Fibroblast of skin of left quadriceps (primary cell): ENCODE measurements around the gene HOXB1.
"Not testable (repeated sequence)": the region's sequence is repeated elsewhere in the genome, so short reads cannot be mapped to it uniquely, and the experiment has no call there.

Source experiments
- DNase-seq, 2 experiments: peaks; one replicate each; pipeline ENCODE4 v3.0.0-alpha.2; 2013; ENCODE audit warnings: low read depth in 2 of 2

HOXB1 gene

DNA sequence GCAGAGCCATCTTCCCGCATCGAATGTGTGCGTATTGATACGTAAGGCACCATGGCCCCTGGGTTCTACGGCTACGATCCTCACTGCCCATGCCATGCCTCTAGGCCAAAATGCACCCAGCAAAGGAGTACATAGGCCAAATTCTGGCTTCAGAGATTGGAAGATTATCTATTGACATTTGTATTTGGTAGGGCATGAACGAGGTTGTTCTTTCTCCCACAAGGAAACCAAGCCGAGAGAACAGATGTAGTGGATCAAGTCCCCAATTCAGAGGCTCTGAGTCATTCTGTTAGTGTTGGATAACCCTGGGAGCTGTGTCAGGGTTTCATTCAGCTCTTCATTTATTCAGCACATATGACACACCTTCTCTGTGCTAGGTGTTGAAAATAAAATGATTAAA lies 36.5 kb downstream of the HOXB1 start:
- peak; percentile 61 for DNase-seq

DNA sequence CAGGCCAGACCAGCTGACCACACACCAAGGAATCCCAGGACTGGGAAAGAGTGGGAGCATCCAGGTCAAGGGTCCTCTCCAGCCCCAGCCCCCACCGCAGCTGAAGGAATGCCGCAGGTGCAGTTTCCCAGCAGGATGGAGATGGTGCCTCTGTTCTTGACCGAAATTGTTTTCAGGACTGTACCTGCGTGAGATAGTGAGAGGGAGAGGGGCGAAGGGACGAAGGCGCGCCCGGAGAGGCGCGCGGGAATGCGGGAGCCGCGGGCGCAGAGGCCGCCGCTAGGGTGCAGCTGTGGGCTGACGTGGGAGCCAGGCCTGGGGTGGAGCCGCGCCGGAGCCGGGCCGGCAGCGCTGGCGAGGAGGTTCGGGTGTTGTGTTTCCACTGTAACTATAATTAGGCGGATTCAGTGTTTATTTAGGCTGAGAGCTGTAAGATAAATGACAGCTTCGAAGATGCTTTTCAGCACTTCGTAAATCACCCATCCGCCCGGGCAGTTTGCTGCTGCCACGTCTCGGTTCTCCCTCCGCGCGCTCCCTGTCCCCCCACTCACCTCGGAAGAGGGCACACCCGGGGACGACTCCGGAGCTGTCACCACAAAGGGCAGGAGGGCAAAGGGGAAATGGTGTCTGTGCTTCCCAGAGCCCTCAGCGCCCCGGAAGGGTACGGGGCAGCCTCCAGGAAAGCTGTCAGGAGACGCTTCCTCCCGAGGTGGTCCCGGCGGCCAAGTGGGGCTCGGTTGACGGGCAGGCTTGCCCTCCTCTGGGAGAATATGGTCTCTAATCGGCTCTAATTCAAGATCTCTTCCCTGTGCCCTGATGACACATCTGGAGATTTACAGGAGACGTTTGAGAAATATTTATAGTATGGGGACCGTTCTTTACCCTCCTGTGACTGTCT lies 38.2 kb downstream of the HOXB1 start:
- DNase-seq = peak; percentile 57 to 60

GRCh38 chr17:48491527-48492273 lies 39.1 kb downstream of the HOXB1 start:
- no peak for DNase-seq

DNA sequence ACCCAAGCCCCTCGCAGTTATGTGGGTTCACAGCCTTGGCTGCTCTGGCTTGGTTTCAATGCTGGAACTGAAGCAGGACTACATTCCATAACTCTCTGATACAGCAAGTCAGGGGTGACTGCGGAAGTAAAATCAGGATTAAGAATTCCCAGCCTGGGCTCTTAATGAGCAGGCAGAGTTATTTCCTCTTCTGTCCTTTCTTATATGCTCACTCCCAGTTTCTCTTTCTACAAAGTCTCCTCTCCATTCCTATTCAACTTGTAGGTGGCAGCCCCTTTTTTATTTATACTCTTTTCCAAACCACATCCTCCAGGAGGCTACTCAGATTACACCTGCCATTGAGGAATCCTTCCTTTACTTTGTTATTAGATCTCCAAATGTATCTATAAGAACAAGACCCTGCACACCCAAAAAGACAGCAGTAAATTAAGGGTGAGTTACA lies 40.3 kb downstream of the HOXB1 start:
- no peak for DNase-seq

GRCh38 chr17:48489781-48490180 lies 41.0 kb downstream of the HOXB1 start:
- no peak for DNase-seq

DNA sequence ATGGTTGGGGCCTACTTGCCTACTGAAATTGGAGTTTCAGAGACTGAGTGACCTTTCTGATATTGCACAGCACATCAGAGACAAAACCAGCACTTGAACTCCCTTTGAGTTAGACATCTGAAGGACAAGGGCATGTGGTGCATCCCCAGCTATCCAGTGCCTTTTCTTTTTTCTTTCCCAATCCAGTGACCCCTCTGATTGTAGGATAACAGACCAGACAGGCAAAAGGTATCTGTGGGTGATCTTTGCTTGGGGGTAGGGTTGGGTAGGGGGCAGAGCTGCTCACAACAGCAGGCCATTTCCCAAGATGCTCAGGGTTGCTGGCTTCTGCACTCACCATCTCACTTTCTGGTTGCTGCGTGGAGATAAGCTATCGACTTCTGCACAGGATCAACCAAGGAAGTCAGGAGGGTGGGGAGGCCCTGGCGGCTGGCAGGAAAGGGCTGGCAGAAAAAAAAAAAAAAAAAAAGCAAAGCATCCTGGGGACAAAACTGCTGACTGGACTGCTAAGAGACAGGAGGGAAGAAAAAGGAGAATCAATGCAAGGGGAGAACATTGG lies 42.2 kb downstream of the HOXB1 start:
- no peak for DNase-seq

DNA sequence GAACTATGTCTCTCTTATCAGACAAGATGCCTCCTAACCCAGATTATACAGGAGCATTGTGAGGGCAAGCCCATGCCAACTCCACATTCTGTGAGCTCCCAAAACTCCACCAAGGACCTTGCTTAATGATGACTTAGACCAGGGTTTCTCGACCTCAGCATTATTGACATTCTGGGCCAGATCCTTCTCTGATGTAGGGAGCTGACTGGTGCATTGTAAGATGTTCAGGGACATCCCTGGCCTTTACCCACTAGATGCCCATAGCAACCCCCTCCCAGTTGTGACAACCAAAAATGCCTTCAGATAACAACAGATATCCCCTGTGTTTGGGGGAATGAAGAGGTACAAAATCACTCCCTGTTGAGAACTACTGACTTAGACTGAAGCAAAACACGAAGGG lies 43.6 kb downstream of the HOXB1 start:
- no peak for DNase-seq

DNA sequence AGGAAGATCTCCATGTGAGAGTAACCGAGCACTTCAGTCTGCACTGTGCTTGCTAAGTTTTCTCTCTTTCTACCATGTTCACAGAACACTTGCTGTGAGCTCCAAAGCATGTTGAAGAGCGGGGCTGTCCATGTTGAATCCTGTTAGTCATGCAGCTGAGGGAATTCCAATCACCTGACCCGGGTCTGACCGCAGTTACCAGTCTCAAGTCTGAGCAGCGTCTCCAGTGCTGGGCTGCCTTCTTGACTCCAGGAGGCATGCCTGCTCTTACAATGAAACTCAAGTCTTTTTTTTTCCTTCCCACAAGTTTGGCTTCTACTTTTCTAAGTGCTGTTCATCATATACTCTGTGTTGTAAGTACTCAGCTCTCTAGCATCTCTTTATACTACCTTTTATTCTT lies 44.3 kb downstream of the HOXB1 start:
- DNase-seq = peak; percentile 88 to 90

DNA sequence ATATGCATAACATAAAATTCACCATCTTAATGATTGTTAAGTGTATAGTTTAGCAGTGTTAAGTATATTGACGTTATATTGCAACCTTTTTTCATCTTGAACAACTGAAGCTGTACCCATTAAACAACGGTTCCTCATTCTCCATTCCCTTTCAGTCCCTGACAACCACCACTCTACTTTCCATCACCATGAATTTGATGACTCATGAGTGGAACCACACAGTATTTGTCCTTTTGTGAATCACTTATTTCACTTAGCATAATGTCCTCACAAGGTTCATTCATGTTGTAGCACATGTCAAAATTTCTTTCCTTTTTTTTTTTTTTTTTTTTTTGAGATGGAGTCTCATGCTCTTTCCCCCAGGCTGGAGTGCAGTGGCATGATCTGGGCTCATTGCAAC lies 46.0 kb downstream of the HOXB1 start:
- no peak for DNase-seq

DNA sequence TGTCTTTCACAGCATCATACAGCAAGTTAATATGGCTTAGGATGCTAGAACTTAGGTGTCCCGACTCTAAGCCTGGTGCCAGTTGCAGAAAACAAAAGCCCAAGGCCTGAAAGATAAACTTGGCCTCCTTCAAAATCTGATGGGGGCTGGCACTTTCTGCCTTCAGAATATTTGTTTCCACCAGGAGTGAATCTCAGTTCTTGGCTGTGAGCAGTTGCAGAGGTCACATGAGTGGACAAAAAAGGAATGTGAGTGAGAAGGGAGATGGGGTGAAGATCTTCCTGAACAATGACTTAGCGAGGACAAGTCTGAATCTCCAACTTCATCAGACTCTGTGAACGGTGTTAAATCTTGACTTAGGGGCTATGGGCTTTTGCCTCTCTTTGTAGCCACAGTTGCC lies 46.6 kb downstream of the HOXB1 start:
- no peak for DNase-seq

DNA sequence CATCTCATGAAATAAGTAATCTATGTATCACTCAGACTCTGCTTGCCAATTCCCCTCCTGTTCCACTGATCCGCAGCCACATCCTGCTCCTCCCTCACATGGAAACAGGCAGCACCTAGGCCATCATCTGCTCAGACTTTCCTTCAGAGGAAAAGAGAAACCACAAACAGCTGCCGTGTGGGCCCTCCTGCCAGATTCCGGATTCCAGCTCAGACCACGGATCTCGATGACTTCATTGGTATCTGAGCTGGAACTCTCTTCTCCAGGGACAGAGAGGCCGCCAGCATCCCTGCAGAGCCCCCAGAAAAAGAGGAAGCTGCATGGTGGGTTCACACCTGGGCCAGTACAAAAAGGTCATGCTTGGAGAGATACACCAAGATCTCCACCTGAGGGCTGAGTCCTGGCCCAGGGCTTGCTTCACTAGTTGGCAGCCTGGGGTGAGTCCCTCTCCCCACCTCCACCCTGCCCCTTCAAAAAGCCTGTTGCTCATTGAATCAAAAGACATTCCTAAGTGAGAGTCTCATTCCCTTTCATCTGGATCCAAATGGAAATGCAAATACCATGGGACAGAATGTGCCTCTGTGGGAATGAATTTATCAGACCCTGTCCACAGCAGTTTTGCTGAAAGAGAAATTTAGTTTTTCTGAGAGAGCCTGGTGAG lies 47.2 kb downstream of the HOXB1 start:
- DNase-seq = peak; percentile 98

DNA sequence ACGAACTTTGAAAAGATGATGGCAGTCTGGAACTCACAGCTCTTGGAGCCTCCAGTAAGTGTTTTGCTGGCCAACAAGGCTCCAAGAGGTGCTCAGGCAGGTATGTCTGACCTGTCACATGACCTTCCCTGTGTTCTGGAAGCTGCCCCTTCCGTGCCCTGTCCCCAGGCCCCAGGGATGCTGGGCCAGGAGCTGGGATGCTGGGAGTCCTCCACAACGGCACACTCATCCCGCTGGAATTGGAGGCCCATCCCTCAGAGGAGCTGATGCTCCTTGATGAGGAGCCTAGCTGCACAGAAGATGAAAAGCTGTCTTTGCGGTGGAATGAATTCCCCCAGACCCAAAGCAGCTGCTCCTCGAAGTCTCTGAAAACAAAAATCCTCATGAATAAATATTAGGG lies 47.8 kb downstream of the HOXB1 start:
- DNase-seq = no peak

DNA sequence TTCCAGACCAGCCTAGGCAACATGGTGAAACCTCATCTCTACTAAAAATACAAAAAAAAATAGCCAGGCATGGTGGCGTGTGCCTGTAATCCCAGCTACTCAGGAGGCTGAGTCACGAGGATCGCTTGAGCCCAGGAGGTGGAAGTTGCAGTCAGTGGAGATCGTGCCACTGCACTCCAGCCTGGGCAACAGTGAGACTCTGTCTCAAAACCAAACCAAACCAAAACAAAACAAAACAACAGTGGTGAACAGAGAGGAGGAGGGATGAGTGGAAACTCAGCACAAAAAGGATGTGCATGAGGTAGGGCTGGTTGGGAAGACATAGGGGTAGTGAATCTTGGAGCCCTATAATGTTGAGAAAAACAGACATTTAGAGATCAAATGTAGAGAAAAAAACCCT lies 48.5 kb downstream of the HOXB1 start:
- DNase-seq = not testable (repeated sequence)

GRCh38 chr17:48479014-48479402 lies 51.8 kb downstream of the HOXB1 start:
- no peak for DNase-seq
